Fibroblast of skin of left quadriceps (primary cell): Measurements from ENCODE around the gene CD52.

ENCODE experiments used
- DNase-seq, 2 experiments: peaks; one replicate each; pipeline ENCODE4 v3.0.0-alpha.2; 2013; ENCODE audit warnings: low read depth in 2 of 2

Gene CD52

DNA sequence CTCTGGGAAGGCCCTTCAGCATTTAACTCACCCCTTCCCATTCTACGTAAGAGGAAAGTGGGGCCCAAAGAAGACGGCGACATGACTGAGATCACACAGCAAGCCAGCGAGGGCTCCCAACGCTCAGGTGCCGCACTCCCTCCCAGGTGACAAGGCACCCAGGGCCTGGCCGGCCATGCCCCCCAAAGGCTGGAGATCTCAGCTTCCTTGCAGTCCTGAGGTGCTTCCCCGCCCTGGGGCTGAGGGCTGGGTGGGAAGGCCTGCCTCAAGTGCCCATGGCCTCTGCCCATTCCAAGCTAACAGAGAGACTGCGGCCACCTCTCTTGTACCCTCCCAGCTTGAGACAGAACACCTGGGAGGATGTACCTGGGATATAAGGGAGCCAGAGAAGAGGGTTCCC is 37.2 kb downstream of the CD52 start:
- DNase-seq, result no peak

- no peak for DNase-seq
Measured at GRCh38 chr1:26356106-26356505, 38.3 kb downstream of the CD52 start.

- no peak for DNase-seq
Measured at GRCh38 chr1:26357121-26357602, 39.4 kb downstream of the CD52 start.

DNA sequence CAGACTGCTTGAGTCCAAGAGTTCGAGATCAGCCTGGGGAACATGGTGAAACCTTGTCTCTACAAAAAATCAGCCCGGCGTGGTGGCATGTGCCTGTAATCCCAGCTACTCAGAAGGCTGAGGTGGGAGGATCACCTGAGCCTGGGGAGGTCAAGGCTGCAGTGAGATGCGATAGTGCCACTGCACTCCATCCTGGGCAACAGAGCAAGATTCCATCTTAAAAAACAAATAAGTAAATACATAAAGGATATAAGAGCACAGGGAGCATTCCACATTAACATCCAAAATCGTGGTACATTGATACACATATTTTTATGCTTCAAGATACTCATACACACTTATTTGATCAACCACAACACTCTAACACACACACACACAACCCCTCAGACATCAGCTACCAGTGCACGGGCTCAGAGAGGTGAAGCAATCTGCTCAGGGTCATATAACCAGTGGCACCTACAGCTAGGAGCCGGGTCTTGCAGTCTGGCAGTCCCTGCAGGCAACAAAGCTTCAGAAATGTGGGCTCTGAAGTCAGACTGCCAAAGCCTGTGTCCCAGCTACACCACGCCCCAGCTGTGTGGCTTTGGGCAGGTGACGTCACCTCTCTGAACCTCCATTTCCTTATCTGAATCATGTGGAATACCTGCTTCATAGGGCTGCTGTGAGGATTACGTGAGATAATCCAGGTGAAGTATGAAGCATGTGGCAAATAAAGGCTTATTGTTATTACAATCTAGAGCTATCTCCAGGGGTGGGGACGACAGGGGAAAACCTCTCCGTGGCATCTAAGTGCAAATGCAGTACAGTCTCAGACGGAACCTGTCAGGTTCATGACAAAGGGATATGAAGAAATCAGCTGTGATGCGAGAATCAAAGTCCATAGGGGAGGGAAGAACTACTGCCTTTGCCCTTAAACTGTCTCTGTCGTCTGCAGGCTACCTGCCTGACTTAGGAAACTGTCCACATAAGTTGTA is 40.9 kb downstream of the CD52 start:
- DNase-seq, result no peak

GRCh38 chr1:26359981-26360806 is 42.4 kb downstream of the CD52 start:
- no peak for DNase-seq

DNA sequence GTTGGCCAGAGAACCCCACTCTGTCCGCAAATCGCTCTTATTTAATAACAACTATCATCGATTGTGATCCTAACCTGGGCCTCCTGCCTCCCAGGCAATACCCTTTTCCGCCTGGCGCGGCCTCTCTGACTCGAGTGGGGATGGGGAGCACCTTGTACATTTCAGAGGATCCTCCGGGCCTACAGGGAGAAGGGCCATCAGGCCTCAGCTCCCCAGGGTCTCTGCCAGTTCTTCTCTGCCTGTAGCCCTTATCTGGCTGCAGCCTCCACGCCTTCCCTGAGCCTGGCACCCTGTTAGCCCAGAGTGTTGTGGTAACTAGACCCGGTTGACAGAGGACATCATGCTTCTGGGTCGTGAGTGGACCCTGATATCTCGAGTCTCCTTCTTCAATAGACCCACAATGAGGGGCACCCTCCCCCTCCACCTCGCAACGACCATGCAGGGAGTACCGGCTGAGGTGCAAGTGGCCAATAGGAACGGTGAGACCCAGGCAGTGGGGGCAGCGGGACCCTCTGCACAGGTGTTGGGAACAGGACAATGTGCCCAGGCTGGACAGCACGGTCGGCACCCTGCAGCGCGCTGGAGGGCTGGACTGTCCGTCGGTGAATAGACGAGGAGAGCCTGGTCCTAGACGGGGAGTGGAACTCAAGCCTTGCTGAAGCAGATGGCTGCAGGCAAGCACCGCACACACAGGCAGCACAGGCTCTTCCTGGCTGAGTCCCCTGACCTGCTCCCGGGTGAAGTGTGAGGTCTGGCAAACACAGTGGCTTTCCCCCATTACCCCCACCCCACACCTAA is 43.2 kb downstream of the CD52 start:
- DNase-seq, result no peak

- no peak for DNase-seq
Measured at GRCh38 chr1:26361605-26362122, 43.9 kb downstream of the CD52 start.

GRCh38 chr1:26362331-26362730 is 44.6 kb downstream of the CD52 start:
- no peak for DNase-seq

DNA sequence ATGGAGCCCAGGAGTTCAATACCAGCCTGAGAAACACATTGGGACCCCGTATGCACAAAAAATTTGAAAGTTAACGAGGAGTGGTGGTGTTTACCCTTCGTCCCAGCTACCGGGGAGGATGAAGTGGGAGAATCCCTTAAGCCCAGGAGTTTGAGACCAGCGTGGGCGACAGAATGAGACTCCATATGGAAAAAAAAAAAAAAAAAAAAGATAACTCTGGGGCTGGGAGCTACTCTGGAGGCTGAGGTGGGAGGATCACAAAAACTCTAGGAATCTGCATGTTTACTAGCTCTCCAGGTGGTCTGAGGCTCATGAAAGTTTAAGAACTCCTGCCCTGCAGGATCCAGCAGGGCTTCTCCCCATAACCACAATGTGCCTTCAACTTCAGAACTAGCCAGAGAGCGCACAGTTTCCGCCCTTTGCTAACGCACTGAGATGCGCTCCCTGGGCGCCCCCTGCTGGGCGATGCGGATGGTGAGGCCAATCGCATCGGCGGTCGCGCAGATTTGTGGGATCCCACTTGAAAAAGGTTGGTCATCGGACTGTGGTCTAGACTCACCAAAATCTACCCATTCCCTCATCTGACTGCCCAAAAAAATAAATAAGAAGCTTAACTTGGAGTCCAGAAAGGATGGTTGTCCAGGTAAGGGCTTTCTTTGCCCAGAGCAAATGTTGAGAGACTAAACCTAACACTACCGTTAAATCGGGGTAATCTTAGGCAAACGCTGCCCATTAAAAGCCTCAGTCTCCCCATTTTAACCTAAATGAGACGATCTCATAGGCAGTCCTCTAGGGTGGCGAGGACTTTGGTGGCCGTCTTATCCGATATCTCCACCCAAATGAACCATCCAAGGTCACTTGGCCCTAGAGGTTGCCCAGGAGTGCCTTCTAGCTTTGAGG is 46.0 kb downstream of the CD52 start:
- DNase-seq, result peak; percentile 32 to 34

- DNase-seq, result no peak
Measured at GRCh38 chr1:26364956-26365355, 47.2 kb downstream of the CD52 start.

- no peak for DNase-seq
Measured at GRCh38 chr1:26367441-26367840, 49.7 kb downstream of the CD52 start.

DNA sequence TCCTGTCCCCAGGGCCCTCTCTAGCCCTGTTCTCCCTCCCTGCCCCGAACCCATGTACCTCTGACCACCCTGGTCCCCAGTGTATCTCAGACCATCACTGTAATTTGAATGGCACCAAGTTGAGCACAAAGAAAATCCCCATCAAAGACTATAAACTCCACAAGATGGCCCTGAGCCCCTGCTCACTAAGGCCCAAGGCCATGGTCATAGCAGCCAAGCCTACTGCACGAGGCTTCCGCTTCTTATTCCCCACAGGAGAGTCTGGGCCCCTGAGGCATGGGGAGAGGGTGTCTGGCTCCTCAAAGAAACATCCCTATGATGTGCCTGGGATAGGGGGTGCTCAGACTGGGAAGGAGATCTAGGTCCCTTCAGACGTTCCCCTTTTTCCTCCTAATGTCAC is 50.2 kb downstream of the CD52 start:
- no peak for DNase-seq

GRCh38 chr1:26368486-26368885 is 50.7 kb downstream of the CD52 start:
- DNase-seq, result no peak
